GM19025 (cell line): ENCODE measurements around the gene SS18L1.

Experiments
- ATAC-seq: cut with Tn5 transposase; IDR thresholded peaks from one replicate; pipeline ENCODE4 v1.9.1; 2021; ENCODE audit warnings: mild to moderate bottlenecking, low read depth, moderate library complexity; ENCODE audit not compliant: unreplicated experiment

The SS18L1 gene

GRCh38 chr20:62222266-62222850 is 78.8 kb downstream of the SS18L1 start:
- no peak for ATAC-seq

GRCh38 chr20:62222972-62223371 is 79.4 kb downstream of the SS18L1 start:
- no peak for ATAC-seq

- no peak for ATAC-seq
Measured at GRCh38 chr20:62223571-62223970, 80.0 kb downstream of the SS18L1 start.

- ATAC-seq, result no peak
Measured at GRCh38 chr20:62224113-62224855, 80.7 kb downstream of the SS18L1 start.

GRCh38 chr20:62225026-62225425 is 81.5 kb downstream of the SS18L1 start:
- ATAC-seq, result no peak

- ATAC-seq, result no peak
Measured at GRCh38 chr20:62225820-62226635, 82.5 kb downstream of the SS18L1 start.

- ATAC-seq, result no peak
Measured at GRCh38 chr20:62226707-62227590, 83.4 kb downstream of the SS18L1 start.

GRCh38 chr20:62227591-62227976 is 84.0 kb downstream of the SS18L1 start:
- ATAC-seq, result no peak

GRCh38 chr20:62227977-62228958 is 84.7 kb downstream of the SS18L1 start:
- ATAC-seq, result no peak

- ATAC-seq, result no peak
Measured at GRCh38 chr20:62228982-62229545, 85.5 kb downstream of the SS18L1 start.

- no peak for ATAC-seq
Measured at GRCh38 chr20:62229667-62230066, 86.1 kb downstream of the SS18L1 start.

- ATAC-seq, result no peak
Measured at GRCh38 chr20:62230276-62230675, 86.7 kb downstream of the SS18L1 start.

- ATAC-seq, result no peak
Measured at GRCh38 chr20:62230696-62231095, 87.1 kb downstream of the SS18L1 start.

GRCh38 chr20:62231292-62231691 is 87.7 kb downstream of the SS18L1 start:
- ATAC-seq, result no peak
